Measurements from ENCODE around the gene C12orf75.
"Not testable (repeated sequence)": the region's sequence is repeated elsewhere in the genome, so short reads cannot be mapped to it uniquely, and the experiment has no call there.

Gene C12orf75

DNA sequence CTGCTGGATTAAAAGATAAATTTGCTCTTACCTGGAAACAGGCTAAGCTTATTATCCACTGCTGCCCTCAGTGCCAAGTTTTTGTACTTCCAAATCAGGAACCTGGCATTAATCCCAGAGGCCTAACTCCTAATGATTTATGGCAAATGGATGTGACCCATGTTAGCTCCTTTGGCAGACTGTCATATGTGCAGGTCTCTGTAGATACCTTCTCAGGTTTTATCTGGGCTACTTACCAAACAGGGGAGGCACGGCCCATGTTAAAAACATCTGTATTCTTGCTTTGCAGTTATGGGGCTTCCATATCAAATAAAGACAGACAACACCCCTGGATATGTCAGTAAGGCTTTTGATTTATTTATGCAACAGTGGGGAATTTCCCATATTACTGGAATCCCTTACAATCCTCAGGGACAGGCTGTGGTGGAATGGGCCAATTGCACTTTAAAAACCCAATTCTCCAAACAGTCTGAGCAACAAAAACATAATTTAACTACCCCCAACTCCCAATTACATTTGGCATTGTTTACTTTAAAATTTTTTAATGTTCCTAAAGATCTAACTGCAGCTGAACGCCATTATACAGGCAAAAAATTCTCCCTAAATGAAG, 19.9 kb upstream of the C12orf75 start:
- H3K27ac ChIP-seq; H3K9ac ChIP-seq (ENCODE audit: insufficient read length); H3K9me3 ChIP-seq (ENCODE audit: low read depth, low read length); H3K36me3 ChIP-seq (ENCODE audit: insufficient read depth, low read length); H3K4me3 ChIP-seq; DNase-seq (ENCODE audit: low read depth, low spot score): not testable (repeated sequence)

DNA sequence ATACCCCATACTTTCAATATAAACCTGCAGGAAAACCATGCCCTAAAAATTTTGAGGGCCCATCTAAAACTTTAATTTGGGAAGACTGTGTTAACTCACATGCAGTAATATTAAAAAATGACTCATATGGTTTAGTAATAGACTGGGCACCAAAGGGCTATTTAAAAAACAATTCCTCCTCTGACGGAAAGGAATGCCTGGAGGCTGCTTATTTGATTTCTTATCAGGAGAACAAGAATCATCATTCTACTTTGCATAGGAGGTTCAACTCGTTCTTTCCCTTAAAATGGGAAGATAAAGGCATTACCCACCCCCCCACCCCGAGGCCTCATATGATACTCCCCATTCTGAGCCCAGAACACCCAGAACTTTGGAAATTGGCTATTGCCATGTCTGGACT, 18.6 kb upstream of the C12orf75 start:
- H3K9ac ChIP-seq (ENCODE audit: insufficient read length); H3K27ac ChIP-seq; H3K36me3 ChIP-seq (ENCODE audit: insufficient read depth, low read length); H3K4me3 ChIP-seq; DNase-seq (ENCODE audit: low read depth, low spot score); H3K9me3 ChIP-seq (ENCODE audit: low read depth, low read length): not testable (repeated sequence)

- not testable (repeated sequence) for H3K4me3 ChIP-seq; H3K9me3 ChIP-seq (ENCODE audit: low read depth, low read length); H3K27ac ChIP-seq; H3K9ac ChIP-seq (ENCODE audit: insufficient read length); DNase-seq (ENCODE audit: low read depth, low spot score); H3K36me3 ChIP-seq (ENCODE audit: insufficient read depth, low read length)
Observed at GRCh38 chr12:105313755-105314154, 16.7 kb upstream of the C12orf75 start.

GRCh38 chr12:105315130-105315529, 15.4 kb upstream of the C12orf75 start:
- no peak overlapping the region for H3K27ac ChIP-seq
- no peak overlapping the region for H3K9ac ChIP-seq (ENCODE audit: insufficient read length)
- DNase-seq (ENCODE audit: low read depth, low spot score): no peak
- no peaks in the 10 kb centered on the region for H3K9me3 ChIP-seq (ENCODE audit: low read depth, low read length)
- H3K4me3 ChIP-seq: no peak overlapping the region
- H3K36me3 ChIP-seq (ENCODE audit: insufficient read depth, low read length): no peaks in the 10 kb centered on the region
- no peak for TF ChIP-seq POLR2AphosphoS5 (IDR thresholded peaks at IDR 0.05; ENCODE audit: borderline replicate concordance, low read depth, low read length)
- TF ChIP-seq EZH2 (IDR thresholded peaks at IDR 0.05): no peak
- no peak for TF ChIP-seq FOXP2 (optimal IDR thresholded peaks at IDR 0.05; ENCODE audit: control extremely low read depth, extremely low read length, insufficient read depth)

DNA sequence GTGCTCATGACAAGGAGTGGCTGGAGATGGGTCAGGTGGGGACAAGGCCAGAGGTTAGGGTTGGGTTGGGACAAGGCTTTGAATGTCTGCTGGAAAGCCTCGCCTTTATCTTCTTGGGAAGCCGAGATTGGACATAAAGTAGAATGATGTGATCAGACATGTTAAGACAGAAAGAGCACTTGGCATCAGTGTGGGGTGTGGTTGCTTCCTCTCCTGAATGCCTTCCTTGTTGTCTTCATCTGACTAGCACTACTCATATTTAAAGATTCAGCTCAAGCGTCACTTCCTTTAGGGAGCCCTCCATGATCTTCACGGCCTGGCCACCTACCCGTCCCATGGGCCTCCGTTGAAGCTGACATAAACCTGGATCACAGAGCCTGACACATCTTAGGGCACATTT, 14.8 kb upstream of the C12orf75 start:
- no peak for DNase-seq (ENCODE audit: low read depth, low spot score)
- TF ChIP-seq POLR2AphosphoS5 (IDR thresholded peaks at IDR 0.05; ENCODE audit: borderline replicate concordance, low read depth, low read length) (no peak), FOXP2 (optimal IDR thresholded peaks at IDR 0.05; ENCODE audit: control extremely low read depth, extremely low read length, insufficient read depth) (no peak), EZH2 (IDR thresholded peaks at IDR 0.05) (no peak)
- Histone ChIP-seq H3K27ac (no peak overlapping the region), H3K9me3 (ENCODE audit: low read depth, low read length) (no peaks in the 10 kb centered on the region), H3K4me3 (no peak overlapping the region), H3K36me3 (ENCODE audit: insufficient read depth, low read length) (no peaks in the 10 kb centered on the region), H3K9ac (ENCODE audit: insufficient read length) (no peak overlapping the region)

DNA sequence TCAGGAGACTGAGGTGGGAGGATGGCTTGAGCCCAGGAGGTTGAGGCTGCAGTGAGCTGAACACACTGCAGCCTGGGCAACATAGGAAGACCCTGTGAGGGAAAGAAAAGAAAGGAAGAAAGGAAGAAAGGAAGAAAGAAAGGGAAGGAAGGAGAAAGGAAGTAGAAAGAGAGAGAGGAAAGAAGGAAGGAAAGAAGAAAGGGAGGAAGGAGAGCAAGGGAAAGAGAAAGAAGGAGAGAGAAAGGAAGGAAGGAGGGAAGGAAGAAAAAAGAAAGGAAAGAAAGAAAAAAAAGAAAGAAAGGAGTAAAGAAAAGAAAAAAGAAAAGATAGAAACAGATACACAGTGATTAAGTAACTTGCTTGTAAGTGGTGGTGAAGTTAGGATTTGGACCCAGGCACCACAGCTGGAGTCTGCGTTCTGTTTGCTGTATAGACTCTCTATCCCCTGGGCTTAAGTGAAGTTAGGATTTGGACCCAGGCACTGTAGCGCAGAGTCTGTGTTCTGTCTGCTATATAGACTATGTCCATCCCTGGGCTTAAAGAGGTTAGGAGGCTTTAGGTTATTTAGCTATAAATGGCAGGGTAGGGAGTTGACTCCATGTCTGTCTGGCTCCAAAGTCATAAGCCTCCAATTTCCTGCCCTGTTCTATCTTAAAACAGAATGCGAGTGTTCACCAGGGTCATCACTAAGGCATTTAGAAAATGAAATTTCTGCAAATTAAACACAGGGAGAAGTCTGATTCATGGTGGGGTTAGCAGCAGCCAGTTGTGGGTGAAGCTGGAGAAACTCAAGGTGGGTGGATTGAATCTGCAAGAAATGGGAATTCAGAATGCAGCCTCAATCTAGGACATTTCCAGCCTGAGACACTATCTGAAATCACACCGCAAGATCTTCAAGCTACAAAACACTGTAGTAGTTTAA, 13.3 kb upstream of the C12orf75 start:
- no peak overlapping the region for H3K9ac ChIP-seq (ENCODE audit: insufficient read length)
- no peaks in the 10 kb centered on the region for H3K9me3 ChIP-seq (ENCODE audit: low read depth, low read length)
- no peak overlapping the region for H3K4me3 ChIP-seq
- TF ChIP-seq POLR2AphosphoS5 (IDR thresholded peaks at IDR 0.05; ENCODE audit: borderline replicate concordance, low read depth, low read length) (no peak), EZH2 (IDR thresholded peaks at IDR 0.05) (no peak), FOXP2 (optimal IDR thresholded peaks at IDR 0.05; ENCODE audit: control extremely low read depth, extremely low read length, insufficient read depth) (no peak)
- DNase-seq (ENCODE audit: low read depth, low spot score): no peak
- H3K36me3 ChIP-seq (ENCODE audit: insufficient read depth, low read length): no peaks in the 10 kb centered on the region
- no peak overlapping the region for H3K27ac ChIP-seq

- no peak overlapping the region for H3K9ac ChIP-seq (ENCODE audit: insufficient read length)
- no peak for DNase-seq (ENCODE audit: low read depth, low spot score)
- TF ChIP-seq FOXP2 (optimal IDR thresholded peaks at IDR 0.05; ENCODE audit: control extremely low read depth, extremely low read length, insufficient read depth) (no peak), POLR2AphosphoS5 (IDR thresholded peaks at IDR 0.05; ENCODE audit: borderline replicate concordance, low read depth, low read length) (no peak), EZH2 (IDR thresholded peaks at IDR 0.05) (no peak)
- no peaks in the 10 kb centered on the region for H3K36me3 ChIP-seq (ENCODE audit: insufficient read depth, low read length)
- H3K4me3 ChIP-seq: no peak overlapping the region
- no peaks in the 10 kb centered on the region for H3K9me3 ChIP-seq (ENCODE audit: low read depth, low read length)
- H3K27ac ChIP-seq: no peak overlapping the region
Observed at GRCh38 chr12:105317942-105318621, 12.4 kb upstream of the C12orf75 start.

- no peak overlapping the region for H3K4me3 ChIP-seq
- no peak overlapping the region for H3K27ac ChIP-seq
- H3K36me3 ChIP-seq (ENCODE audit: insufficient read depth, low read length): no peaks in the 10 kb centered on the region
- TF ChIP-seq EZH2 (IDR thresholded peaks at IDR 0.05): no peak
- TF ChIP-seq POLR2AphosphoS5 (IDR thresholded peaks at IDR 0.05; ENCODE audit: borderline replicate concordance, low read depth, low read length): no peak
- TF ChIP-seq FOXP2 (optimal IDR thresholded peaks at IDR 0.05; ENCODE audit: control extremely low read depth, extremely low read length, insufficient read depth): no peak
- H3K9me3 ChIP-seq (ENCODE audit: low read depth, low read length): no peaks in the 10 kb centered on the region
- H3K9ac ChIP-seq (ENCODE audit: insufficient read length): no peak overlapping the region
- DNase-seq (ENCODE audit: low read depth, low spot score): no peak
Observed at GRCh38 chr12:105318651-105319483, 11.6 kb upstream of the C12orf75 start.

Measured in SK-N-MC (cell line).